Measurements from ENCODE around the gene SLC15A2.

The SLC15A2 gene

GRCh38 chr3:121896823-121897222 lies 2.6 kb downstream of the SLC15A2 start:
- no peak for TF ChIP-seq CTCF (IDR thresholded peaks at IDR 0.05; ENCODE audit: insufficient read depth, missing control alignments)
- FAIRE-seq: no peak
- DNase-seq (ENCODE audit: insufficient read length, low spot score): no peak

GRCh38 chr3:121897296-121897695 lies 3.1 kb downstream of the SLC15A2 start:
- DNase-seq (ENCODE audit: insufficient read length, low spot score) (no peak), FAIRE-seq (no peak)
- TF ChIP-seq CTCF (IDR thresholded peaks at IDR 0.05; ENCODE audit: insufficient read depth, missing control alignments): no peak

- no peak for DNase-seq (ENCODE audit: insufficient read length, low spot score)
- TF ChIP-seq CTCF (IDR thresholded peaks at IDR 0.05; ENCODE audit: insufficient read depth, missing control alignments): no peak
- no peak for FAIRE-seq
Measured at GRCh38 chr3:121913305-121913990, 19.2 kb downstream of the SLC15A2 start.

DNA sequence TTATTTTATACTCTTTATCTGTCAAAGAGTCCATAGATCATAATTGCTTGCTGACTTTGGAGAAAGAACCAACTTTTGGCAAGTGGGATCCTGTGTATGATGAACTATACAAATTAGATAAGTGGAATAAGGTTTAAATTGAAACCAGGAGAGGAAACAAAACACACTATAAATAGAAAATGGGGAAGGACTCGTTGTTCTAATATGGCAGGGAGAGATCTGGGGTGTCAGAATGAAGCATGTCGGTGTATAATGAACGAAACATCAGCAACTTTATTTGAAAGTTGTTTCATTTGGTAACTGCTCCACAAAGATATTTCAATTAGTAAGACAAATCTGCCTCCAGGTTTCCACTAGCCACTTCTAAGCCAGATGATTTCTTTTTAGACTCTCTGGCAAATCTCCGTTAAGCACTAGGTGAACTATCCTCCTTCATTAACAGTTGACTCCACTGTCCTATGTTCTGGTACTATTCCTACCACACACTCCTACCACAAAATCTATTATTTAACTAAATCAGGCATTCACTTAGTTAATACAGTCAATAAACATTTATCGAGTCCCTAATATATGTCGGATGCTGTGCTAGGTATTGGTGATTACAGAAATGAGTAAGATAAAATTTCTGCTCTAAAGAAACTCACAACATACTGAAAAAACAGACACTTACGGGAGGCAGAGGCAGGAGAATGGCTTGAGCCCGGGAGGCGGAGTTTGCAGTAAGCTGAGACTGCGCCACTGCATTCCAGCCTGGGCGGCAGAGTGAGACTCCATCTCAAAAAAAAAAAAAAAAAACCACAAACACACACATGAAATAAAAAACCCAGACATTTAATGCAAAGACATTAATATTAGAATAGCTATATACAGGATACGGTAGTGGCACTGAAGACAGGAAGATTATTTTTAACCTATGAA lies 20.1 kb downstream of the SLC15A2 start:
- DNase-seq (ENCODE audit: insufficient read length, low spot score) (no peak), FAIRE-seq (no peak)
- TF ChIP-seq CTCF (IDR thresholded peaks at IDR 0.05; ENCODE audit: insufficient read depth, missing control alignments): no peak

GRCh38 chr3:121916189-121916588 lies 22.0 kb downstream of the SLC15A2 start:
- FAIRE-seq: no peak
- no peak for TF ChIP-seq CTCF (IDR thresholded peaks at IDR 0.05; ENCODE audit: insufficient read depth, missing control alignments)
- DNase-seq (ENCODE audit: insufficient read length, low spot score): no peak

DNA sequence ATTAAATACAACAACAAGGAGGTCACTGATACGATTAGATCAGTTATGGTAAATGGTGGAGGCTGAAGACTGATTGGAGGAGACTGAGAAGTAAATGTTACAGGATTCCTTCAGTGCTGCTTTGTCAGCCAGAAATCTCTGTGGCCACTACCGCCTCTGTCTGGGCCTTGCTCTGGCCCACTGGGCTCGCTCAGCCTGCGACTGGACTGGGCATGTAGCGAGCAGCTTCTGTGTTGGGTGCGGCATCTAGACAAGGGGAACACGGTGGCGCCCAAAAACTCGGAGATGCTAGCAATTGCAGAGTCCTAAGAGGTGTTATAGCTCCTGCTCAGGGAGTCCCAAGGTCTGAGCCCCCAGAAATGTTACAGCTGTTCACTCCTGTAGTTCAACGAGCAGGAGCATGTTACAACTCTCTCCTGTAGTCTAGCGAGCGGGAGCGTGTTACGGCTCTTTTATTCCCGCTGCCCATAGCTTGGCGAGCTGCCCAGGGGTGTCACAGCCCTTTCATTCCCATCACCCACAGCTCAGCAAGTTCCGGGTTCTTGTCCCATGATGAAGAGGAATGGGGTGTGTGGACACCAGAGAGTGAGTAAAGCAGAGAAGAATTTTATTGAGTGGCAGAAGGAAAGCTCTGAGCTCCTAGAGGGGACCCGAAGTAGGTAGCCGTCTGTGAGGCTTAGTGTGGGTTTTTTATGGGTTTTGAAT lies 24.7 kb downstream of the SLC15A2 start:
- DNase-seq (ENCODE audit: insufficient read length, low spot score): no peak
- FAIRE-seq: no peak
- TF ChIP-seq CTCF (IDR thresholded peaks at IDR 0.05; ENCODE audit: insufficient read depth, missing control alignments): no peak
